Stimulated activated CD8-positive, alpha-beta memory T cell treated with anti-CD3 and anti-CD28 coated beads, Interleukin-15, amount 100 ng/mL, for 24 hours (primary cell): ENCODE results near the gene SPOCK1.

Experiments
- DNase-seq: peaks from one replicate; pipeline ENCODE4 v3.0.0-alpha.2; 2020; ENCODE audit warnings: low read depth

Gene SPOCK1

DNA sequence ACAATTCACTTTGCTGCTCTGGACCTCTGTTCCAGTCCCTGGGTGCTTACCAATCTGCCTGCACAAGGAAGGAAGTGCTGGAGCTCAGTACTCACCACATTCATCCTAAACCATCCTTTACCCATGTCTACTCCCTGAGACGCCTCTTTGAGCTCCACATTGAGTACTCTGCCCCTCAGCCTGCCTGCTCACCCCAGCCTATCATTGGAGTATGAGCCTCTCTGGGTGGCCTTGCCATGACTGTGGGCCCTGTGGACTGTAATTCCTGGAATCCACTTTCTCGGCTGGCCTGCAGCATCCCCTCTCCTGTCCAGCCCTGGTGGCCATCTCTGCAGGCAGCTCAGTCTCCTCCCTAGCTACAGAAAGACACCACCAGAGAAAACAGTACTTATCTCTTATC, 428.6 kb downstream of the SPOCK1 start:
- DNase-seq = no peak

DNA sequence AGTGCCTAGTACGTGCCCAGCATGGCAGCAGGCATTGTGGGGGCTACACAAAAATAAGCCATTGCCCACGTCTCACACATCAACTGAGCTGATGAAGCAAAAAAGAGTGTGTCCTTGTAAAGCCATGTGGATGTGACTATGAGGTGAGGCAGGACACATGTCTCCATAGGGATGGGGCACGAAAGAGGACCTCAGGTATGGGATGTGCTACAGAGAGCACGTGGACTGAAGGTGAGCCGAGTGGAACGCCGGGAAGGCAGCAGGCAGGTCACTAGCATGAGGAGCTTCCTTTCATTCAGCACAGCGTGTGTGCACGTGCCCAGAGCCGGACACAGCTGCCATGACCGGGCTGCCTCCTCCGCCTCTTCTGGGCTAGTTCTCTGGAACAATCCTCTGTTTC, 429.8 kb downstream of the SPOCK1 start:
- DNase-seq = no peak

- no peak for DNase-seq
Measured at GRCh38 chr5:137061382-137061781, 437.7 kb downstream of the SPOCK1 start.

DNA sequence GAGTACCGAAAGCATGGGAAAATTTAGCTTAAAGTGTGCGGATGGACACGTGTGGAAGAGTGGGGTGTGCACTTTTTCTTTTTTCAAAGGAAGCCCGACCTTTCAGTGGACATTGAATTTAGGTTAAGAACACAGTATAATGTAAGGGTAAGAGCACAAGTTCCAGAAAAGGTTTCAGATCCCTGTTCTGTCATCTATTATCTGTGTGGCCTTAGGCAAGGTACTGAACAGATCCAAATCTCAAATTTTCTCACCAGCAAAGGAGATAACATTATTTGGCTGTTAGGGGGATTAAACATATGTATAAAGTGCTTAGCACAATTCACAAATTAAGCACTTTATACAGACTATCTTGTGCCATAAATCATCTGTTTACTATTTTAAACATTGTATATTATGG, 441.0 kb downstream of the SPOCK1 start:
- no peak for DNase-seq

DNA sequence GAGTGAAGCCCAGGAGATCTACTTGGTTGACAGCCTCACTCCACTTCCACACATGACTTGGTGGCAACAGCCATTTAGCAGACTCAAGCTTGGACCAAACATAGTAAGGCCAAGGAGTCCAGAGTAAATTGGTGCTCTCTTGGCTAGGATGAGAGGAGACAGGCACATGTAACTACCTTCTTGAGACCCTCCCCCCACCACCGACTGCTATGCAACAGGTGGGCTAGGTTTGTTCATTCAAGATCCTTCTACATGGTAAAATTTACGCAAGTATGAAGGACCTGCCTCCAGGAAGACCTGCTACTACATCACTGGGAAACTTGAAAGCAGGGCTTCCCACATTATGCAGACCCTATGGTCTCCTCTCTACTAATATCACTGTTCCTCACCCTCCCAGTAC, 442.4 kb downstream of the SPOCK1 start:
- no peak for DNase-seq

- DNase-seq = no peak
Measured at GRCh38 chr5:137055271-137055872, 443.8 kb downstream of the SPOCK1 start.

GRCh38 chr5:137054792-137055191, 444.3 kb downstream of the SPOCK1 start:
- no peak for DNase-seq

DNA sequence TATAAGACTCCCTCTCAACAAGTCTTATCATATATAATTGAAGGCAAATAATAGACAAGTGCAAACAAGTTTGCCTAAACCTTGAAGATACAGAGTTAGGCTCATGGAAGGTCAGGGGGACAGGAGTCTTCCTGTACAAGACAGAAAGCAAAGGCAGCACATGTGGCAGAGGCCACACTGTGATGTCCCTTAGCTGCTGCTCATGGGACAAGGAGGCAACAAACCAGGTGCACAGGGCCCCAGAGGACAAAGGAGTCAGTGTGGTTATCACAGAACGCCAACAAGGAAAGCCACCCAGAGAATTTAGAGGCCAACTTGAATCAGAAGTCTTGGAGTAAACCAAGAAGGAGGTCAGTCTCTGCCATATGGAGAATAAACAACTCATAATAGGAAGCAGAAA, 444.8 kb downstream of the SPOCK1 start:
- DNase-seq = no peak

- no peak for DNase-seq
Measured at GRCh38 chr5:137051161-137051560, 448.0 kb downstream of the SPOCK1 start.

- no peak for DNase-seq
Measured at GRCh38 chr5:137040641-137041340, 458.3 kb downstream of the SPOCK1 start.

GRCh38 chr5:137040024-137040423, 459.1 kb downstream of the SPOCK1 start:
- no peak for DNase-seq

GRCh38 chr5:137037848-137038247, 461.3 kb downstream of the SPOCK1 start:
- no peak for DNase-seq

GRCh38 chr5:137036640-137037039, 462.5 kb downstream of the SPOCK1 start:
- DNase-seq = no peak

GRCh38 chr5:137035480-137035878, 463.6 kb downstream of the SPOCK1 start:
- no peak for DNase-seq

GRCh38 chr5:137034764-137035479, 464.2 kb downstream of the SPOCK1 start:
- no peak for DNase-seq

GRCh38 chr5:137034213-137034612, 464.9 kb downstream of the SPOCK1 start:
- DNase-seq = no peak

- DNase-seq = no peak
Measured at GRCh38 chr5:137032929-137033328, 466.2 kb downstream of the SPOCK1 start.

DNA sequence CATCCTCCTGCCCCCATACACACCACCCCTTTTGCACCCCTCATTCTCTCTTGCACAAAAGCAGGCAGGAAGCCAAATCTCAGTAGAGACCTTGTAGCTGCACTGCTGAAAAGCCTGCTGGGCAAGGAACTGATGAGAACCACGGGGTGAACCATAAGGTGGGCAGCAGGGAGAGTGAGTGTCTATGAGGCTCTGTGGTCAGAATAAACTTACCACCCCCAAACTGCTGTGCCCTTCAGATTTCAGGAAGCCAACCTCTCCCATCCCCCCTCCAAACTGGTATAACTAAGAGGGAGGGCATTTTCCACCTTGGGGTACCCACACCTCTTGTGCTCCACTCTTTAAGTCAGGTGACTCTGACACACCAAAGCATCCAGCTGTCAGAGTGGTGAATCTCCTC, 471.4 kb downstream of the SPOCK1 start:
- DNase-seq = no peak

DNA sequence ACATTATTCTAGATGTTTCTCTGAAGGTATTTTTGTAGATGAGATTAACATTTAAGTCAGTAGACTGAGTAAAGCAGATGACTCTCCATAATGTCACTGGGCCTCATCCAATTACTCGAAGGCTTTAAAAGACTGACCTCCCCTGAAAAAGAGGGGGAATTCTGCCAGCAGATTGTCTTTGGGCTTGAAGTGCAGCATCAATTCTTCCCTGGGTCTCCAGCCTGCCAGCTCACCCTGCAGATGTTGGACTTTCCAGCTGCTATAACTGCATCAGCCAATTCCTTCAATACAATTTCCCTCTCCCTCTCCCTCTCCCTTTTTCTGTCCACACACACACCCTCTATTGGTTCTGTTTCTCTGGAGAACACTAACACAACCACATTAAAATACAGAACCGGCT, 472.8 kb downstream of the SPOCK1 start:
- no peak for DNase-seq

DNA sequence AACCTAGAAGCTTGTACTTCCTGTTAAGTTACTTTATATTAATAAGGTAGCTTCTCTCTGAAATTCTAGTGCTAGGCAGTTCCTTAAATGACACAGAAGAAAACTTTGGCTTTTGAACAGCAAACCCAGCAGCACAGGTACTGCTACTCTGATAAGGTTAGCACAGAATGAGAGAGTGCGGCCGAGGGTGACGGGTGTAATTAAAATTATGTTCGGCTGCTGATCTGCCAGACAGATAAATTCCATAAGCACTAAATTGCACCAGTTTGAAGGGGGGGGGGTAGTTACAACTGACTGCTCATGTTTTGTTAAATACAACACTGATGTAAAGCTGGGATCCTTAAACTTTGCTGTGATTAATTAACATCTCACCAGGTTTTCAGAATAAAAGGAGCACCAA, 475.1 kb downstream of the SPOCK1 start:
- DNase-seq = no peak

GRCh38 chr5:137023371-137023770, 475.8 kb downstream of the SPOCK1 start:
- no peak for DNase-seq

- no peak for DNase-seq
Measured at GRCh38 chr5:137022725-137023124, 476.4 kb downstream of the SPOCK1 start.

DNA sequence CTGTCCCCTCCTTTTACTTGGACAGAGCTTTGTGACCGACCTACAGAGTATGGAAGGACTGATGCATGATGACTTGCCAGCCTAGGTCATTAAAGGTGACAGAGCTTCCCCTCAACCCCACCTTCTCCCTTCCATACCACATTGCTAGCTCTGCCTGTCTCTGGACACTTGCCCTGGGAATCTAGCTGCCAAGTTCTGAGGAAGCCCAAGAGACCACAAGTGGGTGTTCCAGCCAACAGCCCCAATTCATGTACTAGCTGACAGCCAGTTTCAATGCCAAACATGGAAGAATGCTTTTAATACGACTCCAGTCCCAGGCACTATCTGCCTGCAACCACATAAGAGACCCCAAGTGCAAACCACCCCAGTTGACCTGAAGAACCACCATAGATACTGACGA, 477.1 kb downstream of the SPOCK1 start:
- DNase-seq = no peak
